ENCODE measurements around the gene KRTAP16-1.
"Not testable (repeated sequence)": the region's sequence is repeated elsewhere in the genome, so short reads cannot be mapped to it uniquely, and the experiment has no call there.

KRTAP16-1 gene, protein sequence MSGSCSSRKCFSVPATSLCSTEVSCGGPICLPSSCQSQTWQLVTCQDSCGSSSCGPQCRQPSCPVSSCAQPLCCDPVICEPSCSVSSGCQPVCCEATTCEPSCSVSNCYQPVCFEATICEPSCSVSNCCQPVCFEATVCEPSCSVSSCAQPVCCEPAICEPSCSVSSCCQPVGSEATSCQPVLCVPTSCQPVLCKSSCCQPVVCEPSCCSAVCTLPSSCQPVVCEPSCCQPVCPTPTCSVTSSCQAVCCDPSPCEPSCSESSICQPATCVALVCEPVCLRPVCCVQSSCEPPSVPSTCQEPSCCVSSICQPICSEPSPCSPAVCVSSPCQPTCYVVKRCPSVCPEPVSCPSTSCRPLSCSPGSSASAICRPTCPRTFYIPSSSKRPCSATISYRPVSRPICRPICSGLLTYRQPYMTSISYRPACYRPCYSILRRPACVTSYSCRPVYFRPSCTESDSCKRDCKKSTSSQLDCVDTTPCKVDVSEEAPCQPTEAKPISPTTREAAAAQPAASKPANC

GRCh38 chr17:41308918-41309359 lies at the start of gene KRTAP16-1:
KRTAP16-1 (minus strand) TSS chr17:41309309; CDS start chr17:41309253, 56 bp downstream.
- DNase-seq: peak; percentile 21

- no peak for DNase-seq
These were observed 45.4 kb upstream of the KRTAP16-1 start for GRCh38 chr17:41354536-41354935.

GRCh38 chr17:41352597-41353366 lies 43.7 kb upstream of the KRTAP16-1 start:
- no peak for DNase-seq

DNA sequence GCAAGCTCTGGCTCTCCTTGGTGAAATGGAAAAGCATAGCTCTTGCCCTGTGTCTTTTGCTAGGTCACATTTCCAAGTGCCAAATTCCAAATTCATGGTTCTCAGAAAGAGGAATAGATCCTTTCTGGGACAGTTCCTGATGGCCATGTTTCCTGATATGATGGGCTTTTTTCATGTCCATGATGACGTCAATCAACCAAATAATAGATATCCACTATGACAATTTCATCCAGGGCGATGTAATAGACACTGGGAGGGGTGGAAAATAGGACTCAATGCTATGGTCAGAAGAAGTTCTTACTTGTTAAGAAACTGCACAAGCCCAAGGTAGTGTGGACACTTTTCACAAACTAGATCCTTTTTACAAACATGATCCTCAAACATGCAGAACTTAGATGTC lies 42.1 kb upstream of the KRTAP16-1 start:
- no peak for DNase-seq

- DNase-seq: not testable (repeated sequence)
These were observed 41.3 kb upstream of the KRTAP16-1 start, which contains the start of gene KRT33A for GRCh38 chr17:41350381-41350878. KRT33A (minus strand) TSS chr17:41350828; CDS start chr17:41350767, 61 bp downstream.

DNA sequence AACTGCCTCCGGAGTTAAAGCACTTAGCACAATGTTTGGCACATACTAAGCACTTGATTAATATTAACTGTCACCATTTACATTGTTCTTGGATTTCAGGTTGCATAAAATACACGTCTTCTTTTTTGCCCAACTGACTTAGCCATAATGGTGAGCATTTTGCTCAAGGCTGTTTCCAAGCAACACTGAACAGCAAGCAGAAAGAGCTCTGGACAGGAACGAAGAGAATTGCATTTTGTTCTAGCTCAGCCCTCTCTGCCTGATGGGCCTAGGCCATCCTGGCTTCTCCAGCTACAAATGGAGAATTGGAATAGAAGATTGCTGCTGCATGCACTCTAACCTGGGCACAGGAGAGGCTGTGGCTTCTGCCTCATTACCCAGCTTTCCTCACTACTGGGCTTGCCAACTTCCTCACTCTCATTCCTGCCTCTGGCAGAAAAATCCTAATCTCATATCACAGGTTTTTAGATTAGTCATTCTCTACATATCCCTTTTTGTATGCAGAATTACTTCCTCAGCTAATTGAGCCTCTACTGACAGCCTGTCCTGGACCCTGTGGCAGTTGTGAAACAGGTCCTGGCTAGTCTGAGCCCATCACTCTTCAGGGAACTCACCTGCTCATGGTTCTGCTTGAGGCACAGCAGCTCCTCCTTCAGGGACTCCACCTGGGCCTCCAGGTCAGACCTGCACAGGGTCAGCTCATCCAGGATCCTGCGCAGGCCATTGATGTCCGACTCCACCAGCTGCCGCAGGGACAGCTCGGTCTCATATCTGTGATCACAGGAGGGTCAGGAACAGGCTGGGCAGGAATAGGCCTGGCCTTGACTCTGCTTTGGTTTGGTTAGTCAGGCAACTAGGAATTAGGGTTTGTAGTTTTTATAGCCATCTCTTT lies 39.0 kb upstream of the KRTAP16-1 start:
- no peak for DNase-seq

DNA sequence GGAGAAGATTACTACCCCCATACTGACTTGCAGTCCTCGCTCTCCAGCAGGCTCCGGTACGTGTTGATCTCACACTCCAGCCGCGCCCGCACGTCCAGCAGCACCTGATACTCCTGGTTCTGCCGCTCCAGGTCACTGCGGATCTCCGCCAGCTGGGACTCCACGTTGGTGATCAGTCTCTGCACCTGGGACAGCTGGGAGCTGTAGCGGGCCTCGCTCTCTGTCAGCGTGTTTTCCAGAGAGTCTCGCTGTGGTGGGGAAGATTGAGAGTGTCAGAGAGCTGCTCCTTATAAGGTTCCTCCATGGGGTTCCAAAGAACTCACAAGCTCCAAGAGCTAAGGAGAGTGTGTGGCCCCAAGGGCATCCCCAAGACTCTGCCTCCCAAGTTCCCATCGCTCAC lies 37.3 kb upstream of the KRTAP16-1 start:
- not testable (repeated sequence) for DNase-seq

DNA sequence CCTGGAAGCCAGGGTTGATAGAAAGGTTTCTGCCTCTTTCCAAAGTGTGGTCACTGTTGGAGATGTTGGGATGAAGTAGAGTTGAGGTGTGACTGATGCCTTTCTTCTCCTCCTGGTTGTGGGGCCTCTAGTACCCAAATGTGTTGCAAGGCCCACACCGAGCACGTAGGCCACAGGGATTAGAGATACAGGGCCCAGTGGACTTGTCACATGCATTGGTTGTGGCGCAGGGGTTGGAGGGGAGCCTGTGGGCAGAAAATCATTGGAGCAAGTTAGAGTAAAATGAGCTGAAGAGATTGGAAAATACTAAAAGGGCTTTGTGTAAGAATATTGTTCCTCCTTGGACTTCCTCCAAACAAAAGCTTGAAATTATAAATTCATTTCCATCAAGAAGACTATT lies 36.9 kb upstream of the KRTAP16-1 start:
- no peak for DNase-seq

GRCh38 chr17:41343029-41343428 lies 33.9 kb upstream of the KRTAP16-1 start:
- DNase-seq: no peak

DNA sequence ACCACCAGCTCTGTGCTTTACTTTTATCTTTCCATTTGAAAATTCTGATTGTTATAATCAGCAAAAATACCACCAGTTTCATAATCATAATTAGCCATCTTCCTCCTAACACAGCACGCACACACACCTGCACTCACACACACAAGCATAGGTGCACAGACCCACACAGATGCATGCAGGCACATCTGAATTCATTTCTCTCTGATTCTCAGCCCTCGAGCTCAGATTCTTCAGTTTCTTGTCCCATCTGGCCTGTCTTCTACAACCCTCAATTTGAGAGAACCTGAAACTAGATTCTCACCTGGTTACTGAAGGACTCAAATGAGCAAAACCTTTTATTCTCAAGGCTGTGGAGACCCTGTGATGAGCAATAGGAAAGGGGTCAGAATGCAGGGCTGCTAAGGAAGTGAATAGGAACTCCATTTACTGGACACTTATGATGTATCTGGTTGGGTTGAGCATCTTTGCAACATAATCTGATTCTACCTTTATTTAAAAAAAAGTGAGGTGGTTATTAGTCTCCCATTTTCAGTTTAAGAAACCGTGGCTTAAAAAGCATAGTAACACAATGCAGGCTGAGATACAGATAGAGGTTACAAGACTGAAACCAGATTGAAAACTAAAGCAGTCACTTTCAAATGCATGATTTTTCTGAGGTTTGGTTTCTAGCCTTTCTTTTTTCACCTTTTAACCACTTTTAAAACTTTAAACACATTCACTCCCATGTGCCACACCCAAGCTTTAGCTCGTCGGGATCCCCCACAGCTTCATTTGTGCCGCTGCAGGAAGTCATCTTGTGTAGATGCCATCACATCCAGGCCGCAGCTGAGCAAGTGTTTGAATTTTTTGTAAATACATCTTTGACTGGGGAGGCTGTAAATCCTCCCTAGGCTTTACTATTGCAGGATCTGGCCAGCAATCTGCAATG lies 32.1 kb upstream of the KRTAP16-1 start:
- no peak for DNase-seq

DNA sequence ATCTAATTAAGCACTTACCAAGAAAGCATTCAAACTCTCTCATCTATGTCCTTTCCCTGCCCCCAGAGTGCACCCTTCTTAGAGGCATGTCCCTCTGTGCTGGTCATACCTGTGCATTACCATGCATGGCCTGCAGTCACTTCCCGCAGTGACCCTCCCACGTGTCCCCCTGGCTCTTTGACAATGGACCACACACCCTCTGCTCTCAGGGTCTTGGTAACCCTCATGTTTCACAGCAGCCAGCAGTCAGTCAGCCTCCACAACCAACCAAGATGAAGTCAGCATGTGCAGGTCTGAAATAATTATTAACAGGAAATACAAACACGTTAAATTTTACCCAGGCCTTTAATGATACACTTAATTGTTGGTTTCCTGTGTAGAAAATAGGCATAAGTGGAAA lies 31.4 kb upstream of the KRTAP16-1 start:
- DNase-seq: no peak

- no peak for DNase-seq
These were observed 30.6 kb upstream of the KRTAP16-1 start for GRCh38 chr17:41339571-41340172.

- no peak for DNase-seq
These were observed 29.9 kb upstream of the KRTAP16-1 start for GRCh38 chr17:41338961-41339485.

DNA sequence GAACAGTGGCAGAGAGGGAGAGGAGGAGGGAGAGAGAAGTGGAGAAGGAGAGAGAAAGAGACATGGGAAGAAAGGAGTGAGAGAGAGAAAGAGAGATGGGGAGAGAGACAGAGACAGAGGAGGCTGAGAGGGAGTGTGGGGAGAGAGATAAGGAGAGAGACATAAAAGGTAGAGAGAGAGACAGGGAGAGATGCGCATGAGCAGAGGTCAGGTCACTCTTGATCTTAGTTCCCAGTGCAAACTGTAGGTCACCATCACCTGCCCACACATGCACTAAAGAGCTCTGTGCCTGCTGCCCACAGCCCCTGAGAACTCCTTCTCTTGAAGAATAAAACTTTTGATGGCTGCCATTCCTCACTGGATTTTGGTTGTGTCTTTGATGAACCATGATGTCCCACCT lies 26.6 kb upstream of the KRTAP16-1 start:
- no peak for DNase-seq

- DNase-seq: peak; percentile 4
These were observed 25.5 kb upstream of the KRTAP16-1 start for GRCh38 chr17:41334385-41335305.

- no peak for DNase-seq
These were observed 24.7 kb upstream of the KRTAP16-1 start for GRCh38 chr17:41333836-41334235.

DNA sequence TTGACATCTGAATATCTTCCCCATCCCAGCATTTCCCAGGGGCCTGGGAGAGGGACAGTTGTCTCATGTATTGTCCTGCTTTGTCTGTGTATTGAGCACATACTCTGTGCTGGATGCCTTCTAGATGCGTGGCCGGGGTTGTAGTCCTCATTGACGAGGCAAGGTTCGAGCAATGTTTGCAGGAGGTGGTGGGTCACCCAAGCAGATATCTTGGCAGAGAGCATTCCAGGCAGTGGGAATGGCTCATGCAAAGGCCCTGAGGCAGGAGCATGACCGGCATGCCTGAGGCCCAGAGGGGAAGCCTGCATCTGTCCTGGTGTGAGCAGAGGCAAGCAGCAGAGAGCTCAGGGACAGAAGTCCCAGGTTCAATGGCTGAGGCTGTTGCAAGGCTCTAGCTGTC lies 24.0 kb upstream of the KRTAP16-1 start:
- no peak for DNase-seq

DNA sequence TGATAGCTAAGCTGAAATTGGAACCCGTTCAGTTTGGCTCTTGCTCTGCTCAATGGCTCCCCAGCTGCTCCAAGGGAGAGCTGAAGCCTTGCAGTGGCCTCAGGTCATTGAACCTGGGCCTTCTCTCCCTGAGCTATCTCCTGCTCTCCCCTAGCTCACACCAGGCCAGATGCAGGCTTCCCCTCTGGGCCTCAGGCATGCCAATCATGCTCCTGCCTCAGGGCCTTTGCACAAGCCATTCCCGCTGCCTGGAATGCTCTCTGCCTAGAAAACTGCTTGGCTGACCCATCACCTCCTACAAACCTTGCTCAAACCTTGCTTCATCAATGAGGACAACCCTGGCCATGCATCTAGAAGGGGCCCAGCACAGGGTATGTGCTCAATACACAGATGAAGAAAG lies 23.1 kb upstream of the KRTAP16-1 start:
- no peak for DNase-seq

GRCh38 chr17:41331606-41332005 lies 22.5 kb upstream of the KRTAP16-1 start:
- DNase-seq: no peak

Data from hematopoietic multipotent progenitor cell treated with erythropoietin and hydrocortisone succinate and interleukin-3 and kit ligand, for 6 days (in vitro differentiated cells).